Measurements from ENCODE around the gene NFIA. TPM values are rescaled to one million over a fixed set of nuclear protein-coding genes. Genes with fewer than 3 reads are reported as not detected.

NFIA gene
- polyA plus RNA-seq, 3 donors, result 1.4 to 5.3 (median 2.4) TPM

DNA sequence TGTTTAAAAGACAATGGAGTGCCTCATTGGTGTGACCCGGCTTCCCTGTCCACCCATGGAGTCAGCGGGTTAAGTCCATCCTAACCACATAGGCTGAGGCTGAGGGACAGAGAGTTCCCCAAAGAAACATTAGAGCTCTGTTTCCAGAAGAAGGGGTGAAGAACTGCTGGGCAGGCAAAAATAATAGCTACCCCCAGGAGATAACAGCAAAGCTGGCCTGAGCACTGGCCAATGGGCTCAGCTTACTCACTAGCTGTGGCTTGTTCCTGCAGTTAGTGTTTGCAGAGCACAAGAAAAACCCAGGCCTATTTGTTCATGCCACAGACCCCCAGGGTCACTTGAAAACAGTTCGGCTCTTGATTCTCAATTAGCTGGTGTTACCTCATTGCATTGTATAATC, 311.2 kb downstream of the NFIA start:
- Mint-ChIP-seq H3K4me1 (peaks cover 10% of the 10 kb centered on the region), H3K27me3 (ENCODE audit: low read depth in 3 of 3) (peaks cover 0 to 3% (median 0%) of the 10 kb centered on the region in 3 donors), H3K27ac (no peak overlapping the region), H3K9me3 (peaks cover 0 to 5% (median 4%) of the 10 kb centered on the region in 7 donors), H3K4me3 (no peak overlapping the region), H3K36me3 (peaks cover 4 to 14% of the 10 kb centered on the region in 2 donors)
- TF ChIP-seq CTCF (IDR thresholded peaks at IDR 0.05), result no peak
- peaks cover 0 to 3% of the 10 kb centered on the region in 2 donors for H3K4me1 ChIP-seq (ENCODE audit: control insufficient read depth in 1 of 2, insufficient read depth in 2 of 2, low read length in 2 of 2)
- no peaks in the 10 kb centered on the region for H3K27me3 ChIP-seq (ENCODE audit: control insufficient read depth in 2 of 2, insufficient read depth in 2 of 2, low read length in 2 of 2)
- H3K4me3 ChIP-seq (replicated peaks in 1 of 3; ENCODE audit: low read depth in 2 of 3, low read length in 3 of 3), result no peak overlapping the region
- intact Hi-C loops (cut with micrococcal nuclease), result no loop called here
- peaks cover 0 to 5% of the 10 kb centered on the region in 2 donors for H3K9me3 ChIP-seq (replicated peaks in 1 of 2; ENCODE audit: control insufficient read depth in 1 of 2, insufficient read depth in 1 of 2, low read length in 2 of 2)
- no peaks in the 10 kb centered on the region for H3K36me3 ChIP-seq (replicated peaks in 1 of 2; ENCODE audit: control insufficient read depth in 1 of 2, insufficient read depth in 2 of 2, low read length in 2 of 2)
- no CpG with 5 or more reads among the region's 3 CpGs for WGBS (ENCODE audit: insufficient coverage)
- H3K27ac ChIP-seq (ENCODE audit: low read depth in 1 of 2, low read length in 2 of 2), result no peak overlapping the region
- no peak for DNase-seq
- no peaks in the 10 kb centered on the region for H3K79me2 ChIP-seq (ENCODE audit: insufficient read depth, low read length)
- H3K4me2 ChIP-seq (replicated peaks; ENCODE audit: extremely low read depth, low read length, poor library complexity, severe bottlenecking), result no peak overlapping the region
- no peak overlapping the region for H2AFZ ChIP-seq (ENCODE audit: insufficient read depth, low read depth, low read length, poor library complexity, severe bottlenecking)
- no peak overlapping the region for H3K9ac ChIP-seq (ENCODE audit: insufficient read depth, low read length, poor library complexity, severe bottlenecking)
- no peaks in the 10 kb centered on the region for H4K20me1 ChIP-seq (ENCODE audit: insufficient read depth, low read length)

- intact Hi-C loops (cut with micrococcal nuclease), result no loop called here
- 44% methylated on average over 2 of the region's 6 CpGs for WGBS (ENCODE audit: insufficient coverage)
- no peaks in the 10 kb centered on the region for H3K27me3 Mint-ChIP-seq (ENCODE audit: low read depth in 3 of 3)
- Histone ChIP-seq H3K9ac (ENCODE audit: insufficient read depth, low read length, poor library complexity, severe bottlenecking) (no peak overlapping the region), H3K9me3 (replicated peaks in 1 of 2; ENCODE audit: control insufficient read depth in 1 of 2, insufficient read depth in 1 of 2, low read length in 2 of 2) (no peaks in the 10 kb centered on the region), H3K79me2 (ENCODE audit: insufficient read depth, low read length) (no peaks in the 10 kb centered on the region), H4K20me1 (ENCODE audit: insufficient read depth, low read length) (no peaks in the 10 kb centered on the region), H3K4me3 (replicated peaks in 1 of 3; ENCODE audit: low read depth in 2 of 3, low read length in 3 of 3) (no peak overlapping the region), H3K27me3 (ENCODE audit: control insufficient read depth in 2 of 2, insufficient read depth in 2 of 2, low read length in 2 of 2) (no peaks in the 10 kb centered on the region), H3K4me2 (replicated peaks; ENCODE audit: extremely low read depth, low read length, poor library complexity, severe bottlenecking) (no peak overlapping the region), H2AFZ (ENCODE audit: insufficient read depth, low read depth, low read length, poor library complexity, severe bottlenecking) (no peak overlapping the region), H3K4me1 (ENCODE audit: control insufficient read depth in 1 of 2, insufficient read depth in 2 of 2, low read length in 2 of 2) (peaks cover 0 to 3% of the 10 kb centered on the region in 2 donors), H3K36me3 (replicated peaks in 1 of 2; ENCODE audit: control insufficient read depth in 1 of 2, insufficient read depth in 2 of 2, low read length in 2 of 2) (no peaks in the 10 kb centered on the region), H3K27ac (ENCODE audit: low read depth in 1 of 2, low read length in 2 of 2) (no peak overlapping the region)
- peak overlapping the region in 2 of 7 donors; percentile 19 to 62 for H3K27ac Mint-ChIP-seq
- no peak for DNase-seq
- TF ChIP-seq CTCF (IDR thresholded peaks at IDR 0.05), result no peak
- no peak overlapping the region for H3K4me3 Mint-ChIP-seq
- H3K36me3 Mint-ChIP-seq, result peaks cover 0 to 15% of the 10 kb centered on the region in 2 donors
- H3K4me1 Mint-ChIP-seq, result peaks cover 10% of the 10 kb centered on the region
- no peaks in the 10 kb centered on the region for H3K9me3 Mint-ChIP-seq
Measured at GRCh38 chr1:61395146-61395800, 312.9 kb downstream of the NFIA start.
